Glutamatergic neuron (in vitro differentiated cells): ENCODE results near the gene CIB1. TPM values are rescaled to one million over a fixed set of nuclear protein-coding genes. Genes with fewer than 3 reads are reported as not detected.
A peak's percentile ranks its signal among the peaks of the same experiment; 100 is the strongest.

Experiments used
- DNase-seq: peaks from one replicate; pipeline ENCODE4 v3.0.0; 2022
- H3K27ac Mint-ChIP-seq: one replicate; pipeline ENCODE4 v1.8.0; 2020; ENCODE audit warnings: mild to moderate bottlenecking, mixed read lengths, inconsistent platforms; ENCODE audit not compliant: unreplicated experiment
- H3K27me3 Mint-ChIP-seq: one replicate; pipeline ENCODE4 v1.8.0; 2020; ENCODE audit warnings: mild to moderate bottlenecking, moderate library complexity, mixed read lengths, inconsistent platforms; ENCODE audit not compliant: unreplicated experiment
- H3K36me3 Mint-ChIP-seq: one replicate; pipeline ENCODE4 v1.8.0; 2020; ENCODE audit warnings: mild to moderate bottlenecking, mixed read lengths, inconsistent platforms; ENCODE audit not compliant: unreplicated experiment
- H3K4me1 Mint-ChIP-seq: one replicate; pipeline ENCODE4 v1.8.0; 2020; ENCODE audit warnings: mild to moderate bottlenecking, low read depth, mixed read lengths, inconsistent platforms; ENCODE audit not compliant: unreplicated experiment
- H3K4me3 Mint-ChIP-seq: one replicate; pipeline ENCODE4 v1.8.0; 2020; ENCODE audit warnings: mild to moderate bottlenecking, mixed read lengths, inconsistent platforms; ENCODE audit not compliant: unreplicated experiment
- H3K9me3 Mint-ChIP-seq: one replicate; pipeline ENCODE4 v1.8.0; 2020; ENCODE audit warnings: mild to moderate bottlenecking, moderate library complexity, mixed read lengths, inconsistent platforms; ENCODE audit not compliant: unreplicated experiment
- CTCF ChIP-seq: fragments of 200-600 bp; sonication (generic); IDR thresholded peaks from one replicate; pipeline ENCODE4 v1.5.0; 2021; ENCODE audit not compliant: partially characterized antibody, unreplicated experiment
- total RNA-seq: library from RNA; stranded (reverse); fragmentation: NEBNext Ultra II Directional; extraction: Animal tissue kit (Norgen Biotek cat#: 25700); gene quantifications from one replicate; pipeline ENCODE4 v1.2.1, GENCODE V29; 2021; ENCODE audit not compliant: unreplicated experiment

The CIB1 gene
- total RNA-seq, 1 donor from 2014 or later, result 8.0 TPM

- Mint-ChIP-seq H3K4me1 (peaks cover 13% of the 10 kb centered on the region), H3K4me3 (peak overlapping the region; percentile 89), H3K36me3 (peaks cover 5% of the 10 kb centered on the region), H3K27ac (peak overlapping the region; percentile 73), H3K27me3 (peaks cover 5% of the 10 kb centered on the region), H3K9me3 (peaks cover 4% of the 10 kb centered on the region)
- no peak for DNase-seq
- no peak for TF ChIP-seq CTCF
Measured at GRCh38 chr15:90268415-90268814, 34.7 kb upstream of the CIB1 start.

GRCh38 chr15:90266485-90266884, 32.7 kb upstream of the CIB1 start:
- Mint-ChIP-seq H3K36me3 (no peaks in the 10 kb centered on the region), H3K4me1 (peaks cover 13% of the 10 kb centered on the region), H3K27ac (peak overlapping the region; percentile 98), H3K4me3 (peak overlapping the region; percentile 99), H3K9me3 (peaks cover 5% of the 10 kb centered on the region), H3K27me3 (peaks cover 5% of the 10 kb centered on the region)
- no peak for DNase-seq
- TF ChIP-seq CTCF, result no peak

- no peaks in the 10 kb centered on the region for H3K36me3 Mint-ChIP-seq
- peaks cover 5% of the 10 kb centered on the region for H3K9me3 Mint-ChIP-seq
- TF ChIP-seq CTCF, result no peak
- H3K4me1 Mint-ChIP-seq, result peaks cover 13% of the 10 kb centered on the region
- H3K27ac Mint-ChIP-seq, result peak overlapping the region; percentile 98
- peak overlapping the region; percentile 99 for H3K4me3 Mint-ChIP-seq
- peaks cover 5% of the 10 kb centered on the region for H3K27me3 Mint-ChIP-seq
- DNase-seq, result peak; percentile 54
Measured at GRCh38 chr15:90266061-90266431, 32.3 kb upstream of the CIB1 start.

GRCh38 chr15:90265271-90266060, 31.7 kb upstream of the CIB1 start, which contains the start of gene NGRN:
Gene NGRN, plus strand, starts transcription at chr15:90265672. Its CDS starts 41 bp downstream, at chr15:90265713.
- H3K9me3 Mint-ChIP-seq, result peaks cover 5% of the 10 kb centered on the region
- peak within 1 kb of the TSS; percentile 99 for H3K4me3 Mint-ChIP-seq
- H3K36me3 Mint-ChIP-seq, result no peaks in the 10 kb centered on the region
- no peak for TF ChIP-seq CTCF
- peak within 1 kb of the TSS; percentile 98 for H3K27ac Mint-ChIP-seq
- DNase-seq, result peak; percentile 89
- peaks cover 5% of the 10 kb centered on the region for H3K27me3 Mint-ChIP-seq
- peaks cover 13% of the 10 kb centered on the region for H3K4me1 Mint-ChIP-seq

- no peak for TF ChIP-seq CTCF
- H3K4me3 Mint-ChIP-seq, result peak overlapping the region; percentile 99
- DNase-seq, result no peak
- peak overlapping the region; percentile 98 for H3K27ac Mint-ChIP-seq
- no peaks in the 10 kb centered on the region for H3K36me3 Mint-ChIP-seq
- peaks cover 5% of the 10 kb centered on the region for H3K9me3 Mint-ChIP-seq
- H3K4me1 Mint-ChIP-seq, result peaks cover 11% of the 10 kb centered on the region
- H3K27me3 Mint-ChIP-seq, result peaks cover 5% of the 10 kb centered on the region
Measured at GRCh38 chr15:90264671-90265070, 30.9 kb upstream of the CIB1 start.
